Vagina (tissue), 2 donors: ENCODE data around the gene TMEM140.

Experiments
- POLR2A ChIP-seq, 2 donors: fragments of 450-650 bp; IDR thresholded peaks; one replicate each; pipeline ENCODE4 v1.6.1; 2017; ENCODE audit warnings: antibody characterized with exemption in 2 of 2, mild to moderate bottlenecking in 2 of 2, moderate library complexity in 2 of 2
- POLR2AphosphoS5 ChIP-seq, 2 donors: sonication (generic); formaldehyde crosslinking; IDR thresholded peaks; one replicate each; pipeline ENCODE4 v1.9.0; 2017; ENCODE audit warnings: antibody characterized with exemption in 2 of 2, mild to moderate bottlenecking in 2 of 2, low read depth in 1 of 2; ENCODE audit not compliant: insufficient read depth in 1 of 2
- TF ChIP-seq, protein P1 (sequence below), 3 experiments: fragments of 450-650 bp in 2 of 3; fragments of 200-600 bp in 1 of 3; sonication (generic) in 1 of 3; IDR thresholded peaks; one replicate each; pipeline ENCODE4 v1.5.1; 2017 to 2019; ENCODE audit warnings: antibody characterized with exemption in 3 of 3, mild to moderate bottlenecking in 2 of 3, moderate library complexity in 2 of 3

GRCh38 chr7:135199439-135199838 is 51.6 kb downstream of the TMEM140 start:
- TF ChIP-seq, protein P1, sequence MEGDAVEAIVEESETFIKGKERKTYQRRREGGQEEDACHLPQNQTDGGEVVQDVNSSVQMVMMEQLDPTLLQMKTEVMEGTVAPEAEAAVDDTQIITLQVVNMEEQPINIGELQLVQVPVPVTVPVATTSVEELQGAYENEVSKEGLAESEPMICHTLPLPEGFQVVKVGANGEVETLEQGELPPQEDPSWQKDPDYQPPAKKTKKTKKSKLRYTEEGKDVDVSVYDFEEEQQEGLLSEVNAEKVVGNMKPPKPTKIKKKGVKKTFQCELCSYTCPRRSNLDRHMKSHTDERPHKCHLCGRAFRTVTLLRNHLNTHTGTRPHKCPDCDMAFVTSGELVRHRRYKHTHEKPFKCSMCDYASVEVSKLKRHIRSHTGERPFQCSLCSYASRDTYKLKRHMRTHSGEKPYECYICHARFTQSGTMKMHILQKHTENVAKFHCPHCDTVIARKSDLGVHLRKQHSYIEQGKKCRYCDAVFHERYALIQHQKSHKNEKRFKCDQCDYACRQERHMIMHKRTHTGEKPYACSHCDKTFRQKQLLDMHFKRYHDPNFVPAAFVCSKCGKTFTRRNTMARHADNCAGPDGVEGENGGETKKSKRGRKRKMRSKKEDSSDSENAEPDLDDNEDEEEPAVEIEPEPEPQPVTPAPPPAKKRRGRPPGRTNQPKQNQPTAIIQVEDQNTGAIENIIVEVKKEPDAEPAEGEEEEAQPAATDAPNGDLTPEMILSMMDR (IDR thresholded peaks at IDR 0.05) = no peak
- TF ChIP-seq POLR2AphosphoS5 (IDR thresholded peaks at IDR 0.05; ENCODE audit: insufficient read depth in 1 of 2, low read depth in 1 of 2) = no peak
- TF ChIP-seq POLR2A (IDR thresholded peaks at IDR 0.05) = no peak
